ENCODE results near the gene COQ4. TPM values are rescaled to one million over a fixed set of nuclear protein-coding genes. Genes with fewer than 3 reads are reported as not detected.

COQ4 gene
- total RNA-seq, 2 donors from 2014 or later: 48.1 to 50.7 TPM

DNA sequence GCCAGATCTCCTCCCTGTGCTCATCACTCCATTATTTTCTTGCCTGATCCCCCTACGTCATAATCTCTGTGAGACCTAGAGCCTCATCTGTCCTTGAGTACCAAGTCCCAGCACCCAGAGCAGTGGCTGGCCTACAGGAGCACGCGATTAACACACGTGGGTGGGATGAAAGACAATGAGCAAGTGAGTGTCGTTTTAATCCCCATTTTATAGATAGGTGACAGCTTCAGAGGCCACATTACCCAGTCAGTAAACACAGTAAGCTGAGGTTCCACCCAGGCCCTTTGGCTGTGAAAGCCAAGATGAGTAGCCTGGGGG, 17.7 kb upstream of the COQ4 start:
- no peak overlapping the region for H3K27ac ChIP-seq (ENCODE audit: low read depth, low read length)
- DNase-seq: no peak
- Mint-ChIP-seq H3K36me3 (ENCODE audit: low read depth) (peaks cover 19% of the 10 kb centered on the region), H3K27ac (no peak overlapping the region), H3K4me1 (peaks cover 4% of the 10 kb centered on the region), H3K4me3 (no peak overlapping the region), H3K27me3 (ENCODE audit: insufficient read depth) (no peaks in the 10 kb centered on the region), H3K9me3 (no peaks in the 10 kb centered on the region)
- TF ChIP-seq, protein P1, sequence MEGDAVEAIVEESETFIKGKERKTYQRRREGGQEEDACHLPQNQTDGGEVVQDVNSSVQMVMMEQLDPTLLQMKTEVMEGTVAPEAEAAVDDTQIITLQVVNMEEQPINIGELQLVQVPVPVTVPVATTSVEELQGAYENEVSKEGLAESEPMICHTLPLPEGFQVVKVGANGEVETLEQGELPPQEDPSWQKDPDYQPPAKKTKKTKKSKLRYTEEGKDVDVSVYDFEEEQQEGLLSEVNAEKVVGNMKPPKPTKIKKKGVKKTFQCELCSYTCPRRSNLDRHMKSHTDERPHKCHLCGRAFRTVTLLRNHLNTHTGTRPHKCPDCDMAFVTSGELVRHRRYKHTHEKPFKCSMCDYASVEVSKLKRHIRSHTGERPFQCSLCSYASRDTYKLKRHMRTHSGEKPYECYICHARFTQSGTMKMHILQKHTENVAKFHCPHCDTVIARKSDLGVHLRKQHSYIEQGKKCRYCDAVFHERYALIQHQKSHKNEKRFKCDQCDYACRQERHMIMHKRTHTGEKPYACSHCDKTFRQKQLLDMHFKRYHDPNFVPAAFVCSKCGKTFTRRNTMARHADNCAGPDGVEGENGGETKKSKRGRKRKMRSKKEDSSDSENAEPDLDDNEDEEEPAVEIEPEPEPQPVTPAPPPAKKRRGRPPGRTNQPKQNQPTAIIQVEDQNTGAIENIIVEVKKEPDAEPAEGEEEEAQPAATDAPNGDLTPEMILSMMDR (conservative IDR thresholded peaks at IDR 0.05): no peak
- H3K9me3 ChIP-seq (ENCODE audit: control insufficient read depth, low read length): no peaks in the 10 kb centered on the region
- no peak overlapping the region for H3K9ac ChIP-seq (ENCODE audit: extremely low read depth, low read length, poor library complexity, severe bottlenecking)
- H3K27me3 ChIP-seq (ENCODE audit: control insufficient read depth, insufficient read depth, low read length, poor library complexity, severe bottlenecking): no peaks in the 10 kb centered on the region
- H3K36me3 ChIP-seq (ENCODE audit: control insufficient read depth, insufficient read depth, low read length): peaks cover 16% of the 10 kb centered on the region
- H3K4me3 ChIP-seq (ENCODE audit: low read length): no peak overlapping the region
- WGBS, 2 experiments (ENCODE audit: insufficient coverage in 1 of 2, insufficient read length in 1 of 2): 82 to 92% methylated on average over 3 to 5 of the region's 5 CpGs
- H3K4me1 ChIP-seq (ENCODE audit: control insufficient read depth, insufficient read depth, low read length): no peaks in the 10 kb centered on the region

DNA sequence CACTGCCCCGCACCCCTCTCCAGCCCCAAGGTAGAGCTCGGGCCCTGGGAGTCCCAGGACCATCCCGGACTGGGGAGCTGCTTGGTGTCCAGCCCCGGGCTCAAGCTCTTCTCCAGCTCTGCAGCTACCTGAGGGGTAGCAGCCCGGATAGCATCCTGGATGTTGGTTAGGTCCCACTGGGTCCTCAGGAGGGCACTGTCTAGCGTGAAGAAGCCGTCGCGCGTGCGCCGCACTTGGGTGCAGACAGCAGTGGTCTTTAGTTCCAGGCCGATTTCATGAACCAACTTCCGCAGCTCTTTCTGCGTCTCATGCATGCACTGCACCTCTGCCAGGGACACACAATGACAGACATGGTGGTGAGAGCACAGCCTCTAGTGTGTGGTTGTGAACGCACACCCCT, 13.1 kb upstream of the COQ4 start:
- Mint-ChIP-seq H3K4me3 (no peak overlapping the region), H3K27ac (no peak overlapping the region), H3K4me1 (no peaks in the 10 kb centered on the region), H3K27me3 (ENCODE audit: insufficient read depth) (no peaks in the 10 kb centered on the region), H3K36me3 (ENCODE audit: low read depth) (peaks cover 45% of the 10 kb centered on the region), H3K9me3 (no peaks in the 10 kb centered on the region)
- Histone ChIP-seq H3K36me3 (ENCODE audit: control insufficient read depth, insufficient read depth, low read length) (peaks cover 30% of the 10 kb centered on the region), H3K9me3 (ENCODE audit: control insufficient read depth, low read length) (no peaks in the 10 kb centered on the region), H3K4me3 (ENCODE audit: low read length) (no peak overlapping the region), H3K9ac (ENCODE audit: extremely low read depth, low read length, poor library complexity, severe bottlenecking) (no peak overlapping the region), H3K27ac (ENCODE audit: low read depth, low read length) (no peak overlapping the region), H3K4me1 (ENCODE audit: control insufficient read depth, insufficient read depth, low read length) (no peaks in the 10 kb centered on the region), H3K27me3 (ENCODE audit: control insufficient read depth, insufficient read depth, low read length, poor library complexity, severe bottlenecking) (no peaks in the 10 kb centered on the region)
- 94 to 98% methylated on average over 15 to 16 of the region's 16 CpGs for WGBS, 2 experiments (ENCODE audit: insufficient coverage in 1 of 2, insufficient read length in 1 of 2)
- TF ChIP-seq, protein P1 (conservative IDR thresholded peaks at IDR 0.05): no peak
- DNase-seq: no peak

DNA sequence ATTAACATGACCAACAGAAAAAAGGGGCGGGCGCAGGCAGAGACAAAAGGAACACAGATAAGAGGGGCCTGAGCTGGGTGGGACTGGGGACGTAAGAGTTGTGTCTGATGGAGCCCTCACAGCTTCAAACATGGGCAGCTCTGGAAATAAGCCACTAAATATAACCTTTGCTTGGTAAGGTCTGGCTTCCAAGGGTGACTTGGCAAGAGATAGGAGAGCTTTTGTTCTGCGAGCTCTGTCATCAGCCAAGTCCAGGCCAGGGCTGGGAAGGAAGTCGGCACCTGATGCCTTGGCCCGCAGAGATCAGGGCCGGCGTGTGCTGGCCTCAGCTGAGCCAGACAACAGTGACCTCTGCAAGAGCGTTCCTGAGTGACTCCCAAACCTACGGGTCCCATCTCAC, 12.2 kb upstream of the COQ4 start:
- Mint-ChIP-seq H3K4me3 (no peak overlapping the region), H3K27me3 (ENCODE audit: insufficient read depth) (no peaks in the 10 kb centered on the region), H3K36me3 (ENCODE audit: low read depth) (peaks cover 52% of the 10 kb centered on the region), H3K4me1 (no peaks in the 10 kb centered on the region), H3K27ac (no peak overlapping the region), H3K9me3 (no peaks in the 10 kb centered on the region)
- no peak overlapping the region for H3K9ac ChIP-seq (ENCODE audit: extremely low read depth, low read length, poor library complexity, severe bottlenecking)
- WGBS, 2 experiments (ENCODE audit: insufficient coverage in 1 of 2, insufficient read length in 1 of 2): 93% methylated on average over 7 to 10 of the region's 10 CpGs
- peaks cover 38% of the 10 kb centered on the region for H3K36me3 ChIP-seq (ENCODE audit: control insufficient read depth, insufficient read depth, low read length)
- TF ChIP-seq, protein P1 (conservative IDR thresholded peaks at IDR 0.05): no peak
- H3K9me3 ChIP-seq (ENCODE audit: control insufficient read depth, low read length): no peaks in the 10 kb centered on the region
- DNase-seq: no peak
- no peaks in the 10 kb centered on the region for H3K27me3 ChIP-seq (ENCODE audit: control insufficient read depth, insufficient read depth, low read length, poor library complexity, severe bottlenecking)
- no peak overlapping the region for H3K4me3 ChIP-seq (ENCODE audit: low read length)
- H3K27ac ChIP-seq (ENCODE audit: low read depth, low read length): no peak overlapping the region
- H3K4me1 ChIP-seq (ENCODE audit: control insufficient read depth, insufficient read depth, low read length): no peaks in the 10 kb centered on the region
